NCI-H524 (cell line): ENCODE measurements around the gene ABLIM1.
"Not testable (repeated sequence)": the region's sequence is repeated elsewhere in the genome, so short reads cannot be mapped to it uniquely, and the experiment has no call there.

ENCODE experiments used
- DNase-seq, 2 experiments: peaks; one replicate each; lab custom pipeline; 2025; lab: John Stamatoyannopoulos, UW

The ABLIM1 gene

DNA sequence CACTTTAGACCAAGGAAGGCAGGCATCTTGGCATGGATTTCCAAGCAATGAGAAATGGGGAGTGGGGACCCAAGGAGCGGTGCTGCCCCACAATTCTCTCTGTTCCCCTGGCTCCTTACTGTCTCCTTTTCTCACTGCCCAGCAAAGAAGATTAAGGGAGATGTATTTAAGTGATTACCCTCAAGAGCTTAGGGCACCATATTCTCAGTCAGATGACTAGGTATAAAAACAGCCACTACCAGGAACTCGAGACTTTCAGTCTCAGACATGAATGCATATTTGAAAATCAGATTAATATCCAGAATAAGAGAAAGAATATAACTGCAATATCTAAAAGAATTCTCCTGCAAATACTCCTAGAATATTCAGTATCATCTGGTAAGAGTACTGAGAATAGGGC, at the start of gene ABLIM1:
ABLIM1 (minus strand) TSS at position 101 of the 400 bp plus-strand sequence; CDS start at position 26, 75 bp downstream.
- DNase-seq, result no peak

GRCh38 chr10:114706458-114707055, 48.5 kb upstream of the ABLIM1 start:
- no peak for DNase-seq

- no peak for DNase-seq
These were observed 46.6 kb upstream of the ABLIM1 start for GRCh38 chr10:114704679-114705078.

- DNase-seq, result peak in 1 of 2 experiments; percentile 25
These were observed 45.5 kb upstream of the ABLIM1 start for GRCh38 chr10:114703377-114704107.

DNA sequence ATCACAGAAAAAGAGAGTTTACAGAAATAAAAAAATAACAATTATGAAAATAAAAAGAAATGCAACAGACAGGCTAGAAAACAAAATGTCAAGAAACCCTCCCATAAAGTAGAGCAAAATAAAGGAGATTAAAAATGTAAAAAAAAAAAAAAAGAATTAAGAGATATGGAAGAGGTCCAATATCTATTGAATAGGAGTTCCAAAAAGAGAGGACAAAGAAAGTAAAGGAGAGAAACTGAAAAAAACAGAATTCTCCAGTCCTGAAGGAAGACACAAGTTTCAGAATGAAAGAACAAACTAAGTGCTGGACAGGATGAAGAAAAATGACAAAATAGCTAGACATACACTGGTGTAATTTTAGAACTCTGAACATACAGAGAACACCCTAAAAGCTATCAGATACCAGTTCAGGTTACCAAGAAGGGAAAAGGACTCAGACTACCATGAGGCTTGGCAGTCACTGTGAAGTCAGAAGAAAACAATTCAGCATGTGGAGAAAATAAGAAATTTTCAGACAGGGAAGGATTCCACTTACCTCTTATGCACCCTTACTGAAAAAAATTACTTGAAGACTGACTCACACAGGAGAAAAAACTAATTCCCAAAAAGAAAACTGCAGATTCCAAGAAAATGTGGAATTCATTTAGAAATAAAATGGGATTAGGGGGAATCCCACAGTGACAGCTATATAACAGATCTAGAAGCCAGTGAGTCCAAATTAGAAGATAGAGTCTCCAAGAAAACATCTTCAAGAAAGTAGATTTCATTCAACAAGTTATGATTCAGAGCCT, 40.4 kb upstream of the ABLIM1 start:
- no peak for DNase-seq

GRCh38 chr10:114697061-114697598, 39.1 kb upstream of the ABLIM1 start:
- no peak for DNase-seq

DNA sequence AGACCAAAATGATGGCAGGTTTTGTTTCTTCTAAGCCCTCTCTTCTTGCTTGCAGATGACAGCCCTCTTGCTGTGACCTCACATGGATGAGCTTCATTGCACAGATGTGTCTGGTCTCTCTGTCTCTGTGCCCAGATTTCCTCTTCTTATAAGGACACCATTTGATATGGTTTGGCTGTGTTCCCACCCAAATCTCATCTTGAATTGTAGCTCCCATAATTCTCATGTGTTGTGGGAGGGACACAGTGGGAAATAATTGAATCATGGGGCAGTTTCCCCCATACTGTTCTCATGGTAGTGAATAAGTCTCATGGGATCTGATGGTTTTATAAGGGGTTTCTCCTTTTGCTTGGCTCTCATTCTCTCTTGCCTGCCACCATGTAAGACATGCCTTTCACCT, 38.2 kb upstream of the ABLIM1 start:
- not testable (repeated sequence) for DNase-seq

DNA sequence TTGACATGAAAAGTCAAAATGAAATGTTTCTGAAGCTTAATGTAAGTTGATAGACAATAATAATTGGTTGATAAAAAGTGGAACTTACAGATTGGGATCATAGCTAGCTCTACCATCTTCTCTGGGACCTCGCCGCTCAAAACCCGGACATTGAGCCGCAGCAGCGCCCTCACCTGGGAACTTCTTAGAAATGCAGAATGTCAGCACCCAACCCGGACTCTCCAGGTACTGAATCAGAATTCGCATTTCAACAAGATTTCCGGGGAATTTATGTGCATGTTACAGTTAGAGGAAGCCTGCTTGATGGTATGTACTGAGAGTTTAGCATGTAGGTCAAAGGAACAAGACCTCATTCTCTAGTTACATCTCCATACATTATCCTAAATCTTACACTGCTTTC, 36.7 kb upstream of the ABLIM1 start:
- DNase-seq, result peak in 1 of 2 experiments; percentile 25

DNA sequence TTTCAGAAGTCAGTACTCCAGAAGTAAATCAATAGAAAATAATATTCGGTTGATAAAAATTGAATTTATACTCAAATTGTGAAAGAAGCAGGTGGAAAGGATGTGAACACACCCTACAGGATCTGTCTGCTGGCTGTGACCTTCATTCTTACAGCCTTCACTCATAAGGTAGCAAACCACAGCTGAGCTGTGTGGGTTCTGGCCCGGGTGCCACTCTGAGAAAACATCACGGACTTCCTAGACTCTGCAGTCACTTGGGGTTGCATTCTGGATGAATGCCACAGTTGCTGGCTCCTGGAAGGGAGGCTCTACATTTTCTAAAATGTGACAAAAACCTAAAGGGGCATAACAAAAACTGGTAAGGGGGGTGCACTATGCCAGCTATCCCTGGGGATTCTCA, 36.0 kb upstream of the ABLIM1 start:
- no peak for DNase-seq

GRCh38 chr10:114691442-114691941, 33.4 kb upstream of the ABLIM1 start:
- DNase-seq, result no peak

DNA sequence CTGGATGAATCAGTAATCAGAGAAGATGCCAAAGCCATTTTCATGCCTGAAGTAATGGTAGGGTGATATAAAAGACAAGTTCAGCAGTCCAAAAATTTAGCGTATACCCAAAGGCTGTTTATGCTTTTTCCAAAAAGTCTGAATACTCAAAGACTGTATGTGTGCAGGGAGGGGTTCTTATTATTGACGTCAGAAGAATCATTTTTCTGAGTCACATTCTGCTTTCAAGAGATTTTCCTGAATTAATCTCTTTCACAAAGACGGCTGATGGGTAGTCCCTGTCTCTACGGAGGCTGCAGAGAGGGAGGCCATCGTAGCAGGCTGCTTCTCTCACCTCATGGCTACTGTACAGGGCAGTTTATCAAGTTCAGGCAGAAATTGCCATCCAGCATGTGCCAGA, 30.7 kb upstream of the ABLIM1 start:
- no peak for DNase-seq

GRCh38 chr10:114687459-114687858, 29.4 kb upstream of the ABLIM1 start:
- no peak for DNase-seq

DNA sequence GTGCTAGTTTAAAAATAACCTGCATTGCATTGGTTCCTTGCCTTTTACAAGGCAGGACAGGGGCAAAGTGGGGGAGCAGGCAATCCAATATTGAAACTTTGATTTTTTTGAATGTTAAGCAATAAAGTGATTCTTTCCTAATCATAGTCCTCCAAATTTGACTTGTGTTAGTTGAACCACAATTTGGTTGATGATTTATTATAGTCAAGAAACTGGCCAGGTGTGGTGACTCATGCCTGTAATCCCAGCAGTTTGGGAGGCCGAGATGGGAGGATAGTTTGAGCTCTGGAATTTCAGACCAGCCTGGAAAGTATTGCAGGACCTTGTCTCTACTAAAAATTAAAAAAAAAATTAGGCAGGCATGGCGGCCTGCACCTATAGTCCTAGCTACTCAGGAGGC, 27.9 kb upstream of the ABLIM1 start:
- DNase-seq, result no peak

DNA sequence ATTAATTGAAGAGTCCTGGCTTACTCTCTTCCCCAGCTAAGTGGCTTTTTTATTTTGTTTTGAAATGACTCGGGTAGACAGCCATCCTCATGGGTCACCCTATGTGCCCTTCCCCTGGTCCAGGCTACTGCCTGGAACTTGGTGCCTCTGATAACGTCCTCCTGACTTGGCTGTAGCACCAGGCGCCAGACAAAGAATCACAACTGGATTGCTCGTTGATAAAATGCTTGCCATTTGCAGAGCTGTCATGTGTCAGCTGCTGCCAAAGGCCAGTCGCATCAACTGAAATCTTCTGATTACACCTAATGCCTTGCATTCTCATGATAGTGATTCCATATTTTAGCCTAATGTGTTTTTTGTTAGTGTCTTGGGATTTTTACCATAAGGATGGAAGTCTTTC, 27.4 kb upstream of the ABLIM1 start:
- no peak for DNase-seq

GRCh38 chr10:114684822-114685209, 26.7 kb upstream of the ABLIM1 start:
- no peak for DNase-seq

GRCh38 chr10:114684084-114684821, 26.2 kb upstream of the ABLIM1 start:
- DNase-seq, result no peak

- DNase-seq, result no peak
These were observed 25.5 kb upstream of the ABLIM1 start for GRCh38 chr10:114683593-114683992.

DNA sequence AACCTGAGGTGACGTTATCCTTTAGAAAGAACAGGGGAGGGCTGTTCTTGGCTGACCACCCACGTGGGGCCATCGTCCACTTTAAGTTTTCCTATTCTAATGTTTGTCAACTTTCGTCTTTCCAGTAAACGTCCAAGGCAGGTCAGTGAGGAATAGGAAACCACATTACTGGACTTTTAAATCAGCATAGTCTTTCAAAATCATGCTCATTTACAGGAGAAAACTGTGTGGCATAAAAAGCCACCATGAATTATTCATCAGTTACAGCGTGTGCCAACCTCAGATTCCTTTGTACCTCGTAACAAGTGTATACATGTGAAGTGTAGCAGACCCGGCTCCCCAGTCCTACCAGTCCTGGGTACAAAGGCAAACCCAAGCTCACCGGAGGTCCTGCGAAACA, 25.1 kb upstream of the ABLIM1 start:
- DNase-seq, result no peak

- no peak for DNase-seq
These were observed 24.5 kb upstream of the ABLIM1 start for GRCh38 chr10:114682532-114682931.

- no peak for DNase-seq
These were observed 24.0 kb upstream of the ABLIM1 start for GRCh38 chr10:114682121-114682520.

DNA sequence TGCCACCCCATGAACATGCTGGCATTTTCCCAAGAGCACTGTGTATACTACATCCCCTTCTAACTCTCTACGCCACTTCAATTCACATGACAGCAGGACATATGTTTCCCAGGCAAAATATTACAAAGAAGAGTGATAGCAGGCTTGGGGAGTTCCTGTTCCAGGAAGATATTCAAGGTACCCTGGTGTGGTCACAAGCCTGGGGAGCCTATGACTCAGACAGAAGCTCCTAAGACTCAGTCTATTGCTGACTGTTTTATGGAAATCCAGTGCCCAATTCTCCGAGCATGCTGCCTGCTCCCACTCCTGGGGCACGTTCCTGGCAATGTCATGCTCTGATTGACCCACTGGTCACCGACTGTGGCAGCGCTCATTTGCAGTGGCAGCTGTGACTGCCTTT, 23.5 kb upstream of the ABLIM1 start:
- DNase-seq, result no peak
